Stomach smooth muscle (tissue), 2 donors: Measurements from ENCODE around the gene EXOC6.

ENCODE experiments used
- H3K27ac ChIP-seq: one replicate; pipeline ENCODE4 v1.7.0; 2013; ENCODE audit warnings: mild to moderate bottlenecking, low read length, inconsistent platforms
- H3K27me3 ChIP-seq, 2 donors: one replicate each; pipeline ENCODE4 v1.7.0; 2013; ENCODE audit warnings: low read length in 2 of 2; ENCODE audit not compliant: insufficient read depth in 2 of 2, control insufficient read depth in 1 of 2
- H3K36me3 ChIP-seq, 2 donors: one replicate each; pipeline ENCODE4 v1.7.0; 2013; ENCODE audit warnings: low read length in 2 of 2; ENCODE audit not compliant: control insufficient read depth in 2 of 2, insufficient read depth in 2 of 2
- H3K4me1 ChIP-seq: one replicate; pipeline ENCODE4 v1.7.0; 2013; ENCODE audit warnings: low read length; ENCODE audit not compliant: control insufficient read depth, insufficient read depth
- H3K4me3 ChIP-seq, 2 donors: one replicate each; pipeline ENCODE4 v1.7.0; 2013; ENCODE audit warnings: low read length in 2 of 2
- H3K9ac ChIP-seq, 2 donors: one replicate each; pipeline ENCODE4 v1.7.0; 2013; ENCODE audit warnings: low read length in 2 of 2, mild to moderate bottlenecking in 1 of 2
- H3K9me3 ChIP-seq, 2 donors: one replicate each; pipeline ENCODE4 v1.7.0; 2013; ENCODE audit warnings: low read length in 2 of 2; ENCODE audit not compliant: control insufficient read depth in 2 of 2
- donor health status: healthy.
- donor health status: Pancreatic carcinoma.

Gene EXOC6

DNA sequence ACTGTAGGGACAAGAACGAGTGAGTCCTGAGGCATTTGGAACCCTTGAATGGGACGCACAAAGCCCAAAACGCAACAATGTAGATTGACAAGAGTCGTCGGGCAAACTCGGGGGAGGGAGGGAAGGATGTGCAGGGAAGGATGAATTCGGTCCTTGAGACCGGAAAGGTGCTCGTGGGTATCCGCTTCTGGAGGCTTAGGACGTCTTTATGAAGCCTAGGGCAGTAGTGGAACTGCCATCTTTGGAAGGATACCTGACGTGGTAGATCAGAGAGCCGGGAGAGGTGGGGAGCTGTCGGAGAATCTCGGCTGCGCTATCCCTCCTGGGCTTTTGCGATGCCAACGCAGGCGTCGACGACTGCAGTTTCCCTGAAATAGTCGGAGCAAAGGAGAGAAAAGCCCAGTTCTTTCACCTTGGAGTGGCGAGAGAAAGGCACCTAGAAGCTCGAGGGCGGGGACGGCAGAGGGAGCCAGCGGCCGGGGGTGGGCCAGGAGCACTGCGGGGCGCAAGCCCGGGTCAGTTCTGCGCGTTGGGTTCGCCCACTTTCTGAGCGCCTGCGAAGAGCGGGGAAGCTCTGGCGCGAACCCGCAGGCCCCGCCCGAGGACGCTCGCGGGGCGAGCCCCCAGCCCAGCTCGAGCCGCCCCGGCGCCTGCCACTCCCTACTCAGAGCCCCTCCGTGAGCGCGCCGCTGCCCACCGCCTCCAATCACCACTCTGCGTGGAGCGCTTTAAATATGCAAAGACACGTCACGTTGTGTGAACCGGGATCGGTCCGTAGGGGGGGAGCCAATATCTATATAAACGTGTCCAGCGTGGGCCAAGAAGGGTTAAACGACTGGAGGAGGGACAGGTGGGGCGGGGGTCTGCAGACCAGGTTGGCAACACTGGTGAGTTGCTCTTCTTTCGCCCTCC, 211.9 kb downstream of the EXOC6 start, which contains the start of gene CYP26C1:
TSS of gene CYP26C1 (plus strand) at position 824 of the 912 bp plus-strand sequence. CDS start 466 bp downstream, outside the sequence.
- H3K9me3 ChIP-seq: peaks cover 0 to 3% of the 10 kb centered on the region in 2 donors
- peaks cover 23% of the 10 kb centered on the region for H3K4me1 ChIP-seq
- peaks cover 32 to 41% of the 10 kb centered on the region in 2 donors for H3K27me3 ChIP-seq
- no peak within 1 kb of the TSS for H3K4me3 ChIP-seq
- H3K27ac ChIP-seq: no peak within 1 kb of the TSS
- no peaks in the 10 kb centered on the region for H3K36me3 ChIP-seq
- no peak within 1 kb of the TSS for H3K9ac ChIP-seq

DNA sequence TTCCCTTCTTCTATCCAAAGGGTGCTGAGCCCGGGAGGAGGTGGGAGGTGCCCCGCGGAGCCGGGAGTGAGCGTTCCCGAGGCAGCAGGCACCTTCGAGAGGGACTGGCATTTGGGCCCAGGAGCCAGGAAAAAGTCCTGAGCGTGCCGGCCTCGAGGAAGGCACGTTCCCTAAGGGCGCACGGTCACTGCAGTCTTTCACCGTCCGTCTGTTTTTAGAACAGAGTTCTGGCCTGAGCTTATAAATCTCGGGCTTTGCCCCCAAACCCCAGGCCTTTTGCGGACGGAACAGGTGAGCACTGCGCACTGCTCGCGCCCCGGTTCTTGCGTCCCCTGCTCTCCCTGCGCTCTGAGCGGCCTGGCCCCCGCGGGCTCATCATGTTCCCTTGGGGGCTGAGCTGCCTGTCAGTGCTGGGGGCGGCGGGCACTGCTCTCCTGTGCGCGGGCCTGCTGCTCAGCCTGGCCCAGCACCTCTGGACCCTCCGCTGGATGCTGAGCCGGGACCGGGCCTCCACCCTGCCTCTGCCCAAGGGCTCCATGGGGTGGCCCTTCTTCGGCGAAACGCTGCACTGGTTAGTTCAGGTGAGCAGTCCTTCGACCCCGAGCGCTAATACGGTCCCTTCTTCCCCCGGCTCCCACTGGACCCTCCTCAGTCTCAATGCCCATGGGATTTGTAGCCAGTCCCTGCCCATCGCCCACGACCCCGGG, 212.7 kb downstream of the EXOC6 start:
- Histone ChIP-seq H3K27ac (no peak overlapping the region), H3K36me3 (no peaks in the 10 kb centered on the region), H3K4me1 (peaks cover 26% of the 10 kb centered on the region), H3K9me3 (peaks cover 0 to 3% of the 10 kb centered on the region in 2 donors), H3K9ac (no peak overlapping the region), H3K4me3 (no peak overlapping the region), H3K27me3 (peaks cover 38 to 48% of the 10 kb centered on the region in 2 donors)

DNA sequence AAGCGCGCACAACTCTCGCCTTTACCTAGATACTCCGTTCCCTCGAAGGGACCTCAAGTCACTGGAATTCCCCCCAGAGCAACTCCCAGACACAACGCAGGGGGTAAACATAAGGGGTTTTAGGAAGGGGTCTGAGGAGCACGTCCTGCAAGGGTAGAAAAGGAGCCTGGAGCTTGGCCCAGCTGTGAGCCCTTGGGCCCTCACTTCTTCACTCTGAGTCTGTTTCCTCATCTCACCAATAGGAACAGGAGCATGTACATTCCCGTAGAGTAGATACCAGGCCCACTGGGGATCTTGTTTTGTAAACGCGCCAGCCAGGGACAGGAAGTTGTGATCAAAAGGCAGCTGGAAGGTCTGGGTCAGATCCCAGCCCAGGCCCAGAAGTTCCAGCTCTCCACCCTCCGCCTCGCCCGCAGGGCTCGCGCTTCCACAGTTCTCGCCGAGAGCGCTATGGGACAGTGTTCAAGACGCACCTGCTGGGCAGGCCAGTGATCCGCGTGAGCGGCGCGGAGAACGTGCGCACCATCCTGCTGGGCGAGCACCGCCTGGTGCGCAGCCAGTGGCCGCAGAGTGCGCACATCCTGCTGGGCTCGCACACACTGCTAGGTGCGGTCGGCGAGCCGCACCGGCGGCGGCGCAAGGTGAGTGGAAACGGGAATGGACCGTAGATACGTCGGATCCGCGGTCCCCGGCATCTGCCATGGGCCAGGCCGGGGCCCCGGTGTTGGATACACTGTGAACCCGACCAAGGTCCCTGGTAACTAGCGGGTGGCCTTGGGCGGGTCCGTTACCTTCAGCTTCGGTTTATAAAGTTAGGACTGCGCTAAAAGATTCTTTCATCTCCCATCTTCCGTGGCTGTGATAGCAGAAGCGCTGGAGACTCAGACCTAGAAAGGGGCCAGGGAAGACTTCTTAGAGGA, 213.5 kb downstream of the EXOC6 start:
- H3K4me3 ChIP-seq: peak overlapping the region; percentile 8 to 58
- peaks cover 0 to 3% of the 10 kb centered on the region in 2 donors for H3K9me3 ChIP-seq
- peaks cover 45 to 54% of the 10 kb centered on the region in 2 donors for H3K27me3 ChIP-seq
- no peak overlapping the region for H3K9ac ChIP-seq
- H3K27ac ChIP-seq: no peak overlapping the region
- peaks cover 26% of the 10 kb centered on the region for H3K4me1 ChIP-seq
- H3K36me3 ChIP-seq: no peaks in the 10 kb centered on the region

DNA sequence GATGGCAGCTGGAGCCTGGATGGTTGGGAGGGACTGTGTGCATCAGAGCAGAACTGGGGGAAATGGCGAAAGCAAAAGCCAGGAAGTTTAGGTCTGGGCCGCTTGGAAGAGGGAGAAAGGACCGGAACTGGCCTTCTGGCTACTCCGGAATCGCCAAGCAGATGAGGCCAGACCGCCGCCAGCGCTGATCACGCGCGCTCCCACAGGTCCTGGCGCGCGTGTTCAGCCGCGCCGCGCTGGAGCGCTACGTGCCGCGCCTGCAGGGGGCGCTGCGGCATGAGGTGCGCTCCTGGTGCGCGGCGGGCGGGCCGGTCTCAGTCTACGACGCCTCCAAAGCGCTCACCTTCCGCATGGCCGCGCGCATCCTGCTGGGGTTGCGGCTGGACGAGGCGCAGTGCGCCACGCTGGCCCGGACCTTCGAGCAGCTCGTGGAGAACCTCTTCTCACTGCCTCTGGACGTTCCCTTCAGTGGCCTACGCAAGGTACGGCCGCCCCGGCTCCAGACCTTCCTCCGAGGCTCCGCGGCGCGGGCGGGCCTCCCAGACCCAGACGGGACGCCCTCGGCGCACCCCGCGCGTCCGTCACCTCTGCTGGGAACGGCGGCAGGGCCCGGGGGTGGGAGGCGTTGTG, 214.3 kb downstream of the EXOC6 start:
- Histone ChIP-seq H3K36me3 (no peaks in the 10 kb centered on the region), H3K27ac (no peak overlapping the region), H3K9ac (no peak overlapping the region), H3K4me1 (peaks cover 26% of the 10 kb centered on the region), H3K4me3 (peak overlapping the region; percentile 8 to 58), H3K9me3 (peaks cover 0 to 3% of the 10 kb centered on the region in 2 donors), H3K27me3 (peaks cover 53 to 59% of the 10 kb centered on the region in 2 donors)

DNA sequence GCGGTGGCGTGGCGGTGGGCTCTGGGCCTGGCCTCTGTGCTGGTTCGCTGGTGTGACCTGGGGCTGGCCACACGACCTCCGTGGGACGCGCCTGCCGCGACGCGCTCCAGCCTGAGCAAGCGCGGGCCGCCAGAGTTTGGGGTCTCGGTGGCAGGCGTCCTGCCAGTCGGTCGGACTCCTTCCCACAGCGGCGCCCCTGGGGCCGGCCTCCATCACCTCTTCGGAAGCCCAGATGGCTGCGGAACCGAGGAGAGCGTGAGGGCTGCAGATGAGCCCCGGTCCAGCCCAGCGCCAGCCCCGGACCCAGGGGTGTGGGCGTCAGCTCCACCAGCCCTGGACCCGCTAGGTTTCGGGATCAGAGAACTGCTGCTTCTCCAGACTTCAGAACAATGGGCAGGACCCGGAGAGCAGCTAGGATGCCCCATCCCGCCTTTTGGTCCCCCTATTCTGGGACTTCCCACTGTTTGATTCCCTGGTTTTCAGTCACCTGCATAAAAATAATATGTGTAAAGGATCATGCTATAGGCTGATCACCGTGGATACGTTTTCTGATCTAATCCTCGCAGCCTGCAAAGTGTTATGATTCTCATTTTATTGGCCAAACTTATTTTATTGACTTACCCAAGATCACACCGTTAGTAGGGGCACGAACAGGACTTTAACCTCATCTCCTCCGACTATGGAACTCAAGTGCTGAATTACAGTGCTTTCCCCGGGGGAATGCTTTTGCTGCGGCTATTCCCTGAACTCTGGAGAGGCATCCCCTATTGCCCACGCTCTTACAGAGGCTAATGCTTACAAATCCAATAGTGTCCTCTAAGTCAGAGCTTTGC, 215.0 kb downstream of the EXOC6 start:
- peaks cover 0 to 3% of the 10 kb centered on the region in 2 donors for H3K9me3 ChIP-seq
- no peaks in the 10 kb centered on the region for H3K36me3 ChIP-seq
- peaks cover 54 to 64% of the 10 kb centered on the region in 2 donors for H3K27me3 ChIP-seq
- H3K27ac ChIP-seq: no peak overlapping the region
- no peak overlapping the region for H3K9ac ChIP-seq
- H3K4me1 ChIP-seq: peaks cover 29% of the 10 kb centered on the region
- peak overlapping the region in 1 of 2 donors; percentile 58 for H3K4me3 ChIP-seq

DNA sequence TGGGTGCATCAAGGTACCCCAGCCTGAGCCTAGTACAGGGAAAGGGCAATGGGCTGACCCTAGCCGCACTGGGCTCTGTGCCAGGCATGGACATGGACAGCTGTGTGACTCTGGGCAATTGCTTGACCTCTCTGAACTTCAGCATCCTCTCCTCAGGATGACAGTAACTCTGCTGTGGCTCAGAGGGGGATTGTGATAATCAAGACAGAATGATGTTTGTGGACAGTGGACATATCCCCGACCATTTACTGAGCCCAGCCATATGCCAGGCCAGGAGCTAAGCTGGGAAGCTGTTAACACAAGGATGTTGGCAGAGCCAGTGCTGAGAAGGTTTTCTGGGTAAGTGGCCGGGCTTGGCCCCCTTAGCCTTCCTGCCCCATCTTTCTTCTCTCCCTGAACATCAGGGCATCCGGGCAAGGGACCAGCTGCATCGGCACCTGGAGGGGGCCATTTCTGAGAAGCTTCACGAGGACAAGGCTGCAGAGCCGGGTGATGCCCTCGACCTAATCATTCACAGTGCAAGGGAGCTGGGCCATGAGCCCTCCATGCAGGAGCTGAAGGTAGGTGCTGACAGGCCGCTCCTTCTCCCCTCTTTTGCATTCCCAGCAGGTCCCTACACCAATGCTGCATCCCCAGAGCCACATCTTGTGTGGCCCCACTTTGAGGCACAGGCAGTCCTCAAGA, 215.8 kb downstream of the EXOC6 start:
- Histone ChIP-seq H3K4me1 (peaks cover 33% of the 10 kb centered on the region), H3K27ac (no peak overlapping the region), H3K4me3 (no peak overlapping the region), H3K9ac (no peak overlapping the region), H3K27me3 (peaks cover 59 to 72% of the 10 kb centered on the region in 2 donors), H3K9me3 (peaks cover 0 to 3% of the 10 kb centered on the region in 2 donors), H3K36me3 (no peaks in the 10 kb centered on the region)

DNA sequence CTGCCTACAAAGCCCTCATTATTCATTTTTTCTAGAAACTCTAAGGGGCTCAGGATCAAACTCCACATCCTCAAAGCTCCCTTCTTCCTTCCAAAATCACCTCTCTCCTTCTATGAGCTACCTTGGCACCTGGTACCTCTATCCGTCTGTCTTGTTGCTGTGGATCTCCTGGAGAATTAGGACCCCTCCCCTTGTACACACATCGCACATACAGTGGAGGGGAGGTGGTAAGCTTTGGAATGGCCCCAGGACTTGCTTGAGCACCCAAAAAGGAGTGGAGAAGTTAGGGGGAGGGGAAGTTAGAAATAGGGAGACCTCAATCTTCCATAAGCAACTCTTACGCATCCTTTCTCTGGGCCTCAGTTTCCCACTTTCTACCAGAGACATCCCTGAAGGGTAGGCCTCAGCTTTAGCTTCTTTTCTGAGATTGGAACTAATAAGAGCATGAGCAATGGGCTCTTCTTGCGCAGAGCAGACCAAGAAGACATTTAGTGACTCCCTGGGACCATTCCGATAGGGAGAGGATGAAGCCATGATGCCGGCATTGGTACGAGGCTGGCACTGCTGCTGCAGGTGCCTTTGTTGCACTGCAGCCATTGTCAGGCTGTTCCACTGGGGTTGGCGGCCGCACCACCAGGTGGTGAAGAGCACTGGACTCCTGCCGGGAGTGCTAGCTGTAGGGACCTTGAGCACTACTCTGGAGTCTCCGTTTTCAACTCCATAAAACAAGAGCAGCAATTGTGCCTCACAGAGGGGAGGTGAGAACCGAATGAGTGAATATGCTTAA, 216.7 kb downstream of the EXOC6 start:
- H3K4me3 ChIP-seq: no peak overlapping the region
- no peaks in the 10 kb centered on the region for H3K9me3 ChIP-seq
- no peak overlapping the region for H3K27ac ChIP-seq
- peaks cover 33% of the 10 kb centered on the region for H3K4me1 ChIP-seq
- no peak overlapping the region for H3K9ac ChIP-seq
- no peaks in the 10 kb centered on the region for H3K36me3 ChIP-seq
- peaks cover 56 to 64% of the 10 kb centered on the region in 2 donors for H3K27me3 ChIP-seq

DNA sequence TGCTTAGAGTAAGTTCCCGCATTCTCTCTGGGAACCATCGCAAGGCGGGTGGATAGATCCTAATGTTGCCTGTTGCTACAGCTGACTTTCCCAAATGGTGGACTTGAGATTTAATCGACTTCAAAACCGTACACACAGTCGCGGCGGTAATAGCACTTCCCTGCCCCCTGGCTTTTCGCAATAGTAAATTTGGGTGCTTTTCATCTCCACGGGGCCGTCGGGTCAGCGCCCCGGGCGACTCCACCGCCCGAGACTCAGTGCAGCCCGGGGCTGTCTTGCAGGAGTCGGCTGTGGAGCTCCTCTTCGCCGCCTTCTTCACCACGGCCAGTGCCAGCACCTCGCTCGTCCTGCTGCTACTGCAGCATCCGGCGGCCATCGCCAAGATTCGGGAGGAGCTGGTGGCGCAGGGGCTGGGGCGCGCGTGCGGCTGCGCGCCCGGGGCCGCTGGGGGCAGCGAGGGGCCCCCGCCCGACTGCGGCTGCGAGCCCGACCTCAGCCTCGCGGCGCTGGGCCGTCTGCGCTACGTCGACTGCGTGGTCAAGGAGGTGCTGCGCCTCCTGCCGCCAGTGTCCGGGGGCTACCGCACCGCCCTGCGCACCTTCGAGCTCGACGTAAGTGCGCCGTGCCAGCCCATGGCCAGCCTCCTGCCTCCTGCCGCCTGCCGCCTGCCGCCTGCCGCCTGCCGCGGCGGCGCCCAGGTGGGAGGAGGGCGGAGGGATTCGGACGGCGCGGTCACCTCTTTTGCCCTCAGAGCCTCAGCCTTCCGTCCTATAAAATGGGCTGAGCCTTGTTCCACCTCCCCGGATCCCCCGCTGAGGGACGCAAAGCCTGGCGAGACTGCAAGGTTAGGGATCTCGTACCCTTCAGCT, 217.6 kb downstream of the EXOC6 start:
- Histone ChIP-seq H3K4me3 (peak overlapping the region in 1 of 2 donors; percentile 35), H3K27me3 (peaks cover 58 to 61% of the 10 kb centered on the region in 2 donors), H3K27ac (no peak overlapping the region), H3K9ac (no peak overlapping the region), H3K4me1 (peaks cover 30% of the 10 kb centered on the region), H3K36me3 (no peaks in the 10 kb centered on the region), H3K9me3 (no peaks in the 10 kb centered on the region)
